GM21619 (cell line): ENCODE data around the gene MAN1A1.

Experiments used
- ATAC-seq: cut with Tn5 transposase; IDR thresholded peaks from one replicate; pipeline ENCODE4 v1.9.1; 2021; ENCODE audit not compliant: unreplicated experiment

The MAN1A1 gene

DNA sequence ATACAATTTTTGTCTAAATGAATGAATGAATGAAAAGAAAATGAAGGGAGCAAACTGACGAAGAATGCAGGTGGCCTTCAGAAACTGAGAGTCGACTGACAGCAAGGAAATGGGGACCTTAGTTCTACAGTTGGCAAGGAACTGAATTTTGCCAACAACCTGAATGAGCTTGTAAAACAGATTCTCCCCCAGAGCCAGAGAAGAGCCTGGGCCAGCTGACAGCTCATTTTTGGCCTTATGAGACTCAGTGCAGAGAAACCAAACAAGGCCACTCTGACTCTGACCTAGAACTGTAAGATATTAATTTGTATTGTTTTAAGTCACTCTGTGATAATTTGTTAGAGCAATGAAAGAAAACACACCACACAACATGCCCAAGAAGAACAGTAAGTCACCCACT, 21.8 kb downstream of the MAN1A1 start:
- ATAC-seq: no peak

DNA sequence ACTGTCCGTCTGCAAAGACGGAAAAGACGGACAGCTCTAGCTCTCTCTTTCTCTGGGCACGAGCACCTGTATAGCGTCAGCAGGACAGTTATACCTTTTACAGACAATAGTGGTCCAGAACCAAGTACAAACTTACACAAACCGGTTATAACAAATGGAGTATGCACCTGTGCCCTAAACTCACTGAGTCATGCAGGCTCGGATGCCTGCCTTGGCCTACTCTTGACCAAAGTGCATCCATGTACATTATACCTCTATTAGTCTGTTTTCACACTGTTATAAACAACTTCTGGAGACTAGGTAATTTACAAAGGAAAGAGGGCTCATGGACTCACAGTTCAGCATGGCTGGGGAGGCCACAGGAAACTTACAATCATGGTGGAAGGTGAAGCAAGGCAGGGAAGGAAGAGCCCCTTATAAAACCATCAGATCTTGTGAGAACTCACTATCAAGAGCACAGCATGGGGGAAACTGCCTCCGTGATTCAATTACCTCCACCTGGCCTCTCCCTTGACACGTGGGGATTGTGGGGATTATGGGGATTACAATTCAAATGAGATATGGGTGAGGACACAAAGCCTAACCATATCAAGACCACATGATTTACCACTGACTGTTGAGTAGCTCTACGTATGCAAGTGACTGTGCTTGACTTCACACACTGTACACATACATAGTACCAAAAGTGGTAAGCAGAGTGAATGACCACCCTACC, 23.1 kb downstream of the MAN1A1 start:
- no peak for ATAC-seq

GRCh38 chr6:119325559-119326265, 23.8 kb downstream of the MAN1A1 start:
- ATAC-seq: no peak

DNA sequence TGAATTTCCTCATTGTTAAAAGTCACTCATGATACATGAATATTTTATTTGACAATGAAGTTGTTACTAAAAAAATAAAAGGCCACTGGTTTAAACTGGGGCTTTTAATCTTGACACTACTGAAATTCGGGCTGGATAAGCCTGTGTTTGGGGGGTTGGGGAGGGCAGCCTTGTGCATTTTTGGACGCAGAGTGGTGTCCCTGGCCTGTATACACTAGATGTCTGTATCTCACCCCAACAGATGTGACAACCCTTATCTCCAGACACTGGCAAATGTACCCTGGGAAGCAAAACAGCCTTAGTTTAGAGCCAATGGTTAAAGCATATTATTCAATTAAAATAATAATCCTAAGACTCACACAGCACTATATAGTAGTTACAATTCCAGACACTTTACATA, 24.8 kb downstream of the MAN1A1 start:
- ATAC-seq: no peak

DNA sequence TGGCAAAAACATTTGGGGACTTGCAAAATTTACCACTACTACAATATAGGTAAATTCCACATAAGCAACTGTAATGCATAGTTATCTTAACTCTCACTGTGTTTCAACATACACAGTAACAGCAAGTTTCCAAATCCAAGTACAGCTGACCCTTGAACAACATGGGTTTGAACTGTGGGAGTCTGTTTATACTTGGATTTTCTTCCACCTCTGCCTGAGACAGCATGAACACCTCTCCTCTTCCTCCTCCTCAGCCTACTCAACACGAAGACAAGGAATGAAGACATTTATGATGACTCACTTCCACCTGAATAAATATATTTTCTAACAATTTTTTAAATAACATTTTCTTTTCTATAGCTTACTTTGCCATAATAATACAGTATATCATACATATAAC, 25.6 kb downstream of the MAN1A1 start:
- ATAC-seq: no peak

DNA sequence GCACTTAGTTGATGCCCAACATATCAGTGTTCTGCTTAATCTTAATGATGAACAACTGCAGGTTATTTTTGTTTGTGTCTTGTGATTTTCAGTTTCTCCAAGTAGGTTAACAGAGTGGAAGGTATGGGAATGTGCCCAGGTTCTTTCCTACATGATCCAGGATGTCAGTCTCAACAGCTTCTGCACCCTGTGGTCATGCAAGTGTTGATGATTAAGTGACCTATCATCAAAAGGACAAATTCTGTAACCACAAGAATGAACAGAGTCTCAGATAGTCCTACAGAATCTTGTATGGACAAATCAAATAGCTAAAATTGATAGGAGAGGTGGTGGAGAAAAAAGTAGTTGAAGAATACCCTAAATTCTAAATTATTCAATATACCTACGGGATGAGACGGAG, 26.1 kb downstream of the MAN1A1 start:
- no peak for ATAC-seq

DNA sequence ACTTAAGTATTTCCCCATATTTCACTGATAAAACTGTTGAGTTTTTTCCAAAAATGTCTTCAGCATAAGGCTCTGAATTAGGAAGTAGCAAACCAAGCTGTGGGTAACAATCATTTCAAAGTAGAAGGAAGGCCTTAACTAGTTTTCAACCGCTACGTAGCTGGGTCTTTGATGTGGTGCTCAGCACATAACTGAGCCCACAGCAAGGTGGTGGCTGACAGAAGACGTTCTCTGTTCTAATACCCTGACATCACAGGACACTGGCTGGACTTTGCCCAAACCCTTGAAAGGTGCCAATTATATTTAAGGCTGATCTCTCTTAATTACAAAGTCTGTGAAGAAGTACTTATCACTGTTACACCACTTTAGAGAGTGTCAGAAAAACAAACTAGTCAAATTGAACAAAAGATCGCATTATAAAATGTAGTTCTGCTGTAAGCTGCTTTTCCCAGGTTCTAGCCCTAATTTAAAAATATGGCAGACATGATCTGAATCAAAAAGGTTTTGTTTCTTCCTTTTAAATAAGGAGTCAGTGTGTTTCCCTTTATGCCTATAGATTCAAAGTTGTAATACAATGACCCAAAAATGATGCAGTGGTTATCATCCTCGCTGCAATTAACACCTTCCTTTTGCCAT, 26.7 kb downstream of the MAN1A1 start:
- no peak for ATAC-seq

DNA sequence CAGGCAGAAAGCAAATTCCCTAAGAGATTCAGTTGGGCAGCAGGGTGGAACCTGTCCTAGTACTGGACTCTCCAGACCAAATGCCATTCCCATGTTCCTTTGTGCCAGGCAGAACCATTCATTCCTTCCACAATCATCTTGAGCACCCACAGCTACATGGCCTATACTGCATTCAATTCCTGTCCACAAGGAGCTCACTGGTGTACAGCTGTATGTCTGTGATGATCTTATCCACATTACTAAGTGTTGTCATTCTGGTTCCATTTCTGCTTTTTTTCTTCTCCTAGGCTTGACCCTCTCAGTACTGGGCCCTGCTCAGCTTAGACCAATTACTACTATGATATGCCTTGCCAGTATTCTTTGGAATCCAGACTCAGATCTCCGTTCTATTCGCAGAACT, 27.5 kb downstream of the MAN1A1 start:
- ATAC-seq: no peak

- no peak for ATAC-seq
These were observed 29.9 kb downstream of the MAN1A1 start for GRCh38 chr6:119319694-119320093.

- no peak for ATAC-seq
These were observed 30.8 kb downstream of the MAN1A1 start for GRCh38 chr6:119318730-119319129.

GRCh38 chr6:119318176-119318575, 31.4 kb downstream of the MAN1A1 start:
- ATAC-seq: no peak

DNA sequence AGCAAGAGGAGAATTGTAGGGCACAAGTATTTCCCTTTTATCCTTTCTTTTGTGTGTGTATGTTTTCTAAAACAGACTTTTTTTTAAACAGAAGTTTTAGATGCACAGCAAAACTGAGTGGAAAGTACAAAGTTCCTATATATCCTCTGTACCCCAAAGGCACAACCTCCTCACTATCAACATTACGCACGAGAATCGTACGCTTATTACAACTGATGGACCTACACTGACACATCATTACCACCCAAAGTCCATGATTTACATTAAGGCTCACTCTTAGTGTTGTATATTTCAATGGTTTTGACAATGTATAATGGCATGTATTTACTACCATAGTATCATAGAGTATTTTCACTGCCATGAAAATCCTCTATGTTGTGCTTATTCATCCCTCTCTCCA, 32.6 kb downstream of the MAN1A1 start:
- ATAC-seq: no peak

DNA sequence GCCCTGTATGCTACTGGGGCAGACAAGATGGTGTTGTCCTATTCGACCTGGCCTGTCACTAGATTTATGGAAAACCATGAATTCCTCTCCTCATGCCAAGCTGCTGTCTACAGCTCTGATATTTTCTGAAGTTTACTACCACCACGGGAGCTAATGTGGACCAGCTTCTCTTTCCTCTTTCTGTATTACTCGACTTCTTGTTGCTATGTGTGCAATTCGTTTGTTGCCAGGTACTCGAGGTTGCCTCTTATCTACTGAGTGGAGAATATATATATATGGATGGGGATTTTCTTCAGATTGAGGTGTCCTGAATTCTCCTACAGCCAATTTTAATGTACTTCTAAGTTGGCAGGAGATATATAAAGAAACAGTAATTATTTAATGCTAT, 34.7 kb downstream of the MAN1A1 start:
- ATAC-seq: peak; percentile 36

GRCh38 chr6:119313937-119314884, 35.4 kb downstream of the MAN1A1 start:
- peak; percentile 58 for ATAC-seq

- ATAC-seq: peak; percentile 41
These were observed 36.7 kb downstream of the MAN1A1 start for GRCh38 chr6:119312875-119313338.

- ATAC-seq: no peak
These were observed 37.1 kb downstream of the MAN1A1 start for GRCh38 chr6:119312441-119312840.

- ATAC-seq: no peak
These were observed 37.9 kb downstream of the MAN1A1 start for GRCh38 chr6:119311514-119312142.

- no peak for ATAC-seq
These were observed 39.0 kb downstream of the MAN1A1 start for GRCh38 chr6:119310486-119311036.

DNA sequence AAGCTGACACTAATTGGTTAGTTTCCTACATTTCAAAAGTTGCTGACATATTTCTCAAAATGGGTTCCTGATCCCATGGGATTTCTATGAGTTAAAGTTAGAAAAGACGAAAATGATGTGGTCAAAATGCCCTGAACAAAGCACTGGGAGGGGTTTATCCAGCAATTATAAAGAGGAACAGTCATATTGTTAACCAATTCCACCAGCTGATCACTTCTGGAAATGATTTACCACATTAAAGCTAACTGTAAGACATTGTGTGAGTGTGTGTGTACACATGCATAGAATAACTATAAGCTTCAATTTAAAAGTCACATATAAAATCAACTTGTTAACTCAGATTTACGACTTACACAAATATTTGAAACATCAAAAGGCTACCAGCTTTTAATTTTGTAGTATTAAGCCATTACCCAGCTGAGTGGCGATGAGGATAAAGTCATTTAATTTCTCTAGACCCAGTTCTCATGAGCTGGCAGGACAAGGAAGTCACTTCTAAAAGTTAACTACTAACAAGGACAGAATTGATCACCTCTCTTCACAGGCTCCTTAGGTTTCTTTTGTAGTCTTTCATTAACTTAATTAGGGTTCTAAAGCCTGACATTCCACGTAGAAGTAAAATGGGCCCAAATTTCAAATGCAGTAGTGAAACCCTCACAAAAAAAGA, 40.4 kb downstream of the MAN1A1 start:
- ATAC-seq: peak; percentile 25
